PC-3 (cell line): Measurements from ENCODE around the gene TNNC2. TPM values are rescaled to one million over a fixed set of nuclear protein-coding genes. Genes with fewer than 3 reads are reported as not detected.

Source experiments
- ATAC-seq: fragments of 200-7000 bp; cut with Tn5 transposase; 2 replicates; pipeline ENCODE4 v1.9.1; 2020; ENCODE audit warnings: mild to moderate bottlenecking, moderate library complexity
- BruUV-seq: library from RNA; stranded (reverse); fragments of 400-500 nt; replicated peaks from 2 replicates; lab custom pipeline; 2021; lab: Mats Ljungman, UMichigan
- CTCF ChIA-PET: fragments of 300-600 bp; sonication (Branson Sonifier 250); formaldehyde crosslinking; loops from one replicate; lab custom pipeline; 2022; ENCODE audit warnings: antibody characterized with exemption; lab: Charles Lee
- POLR2A ChIA-PET: fragments of 300-600 bp; sonication (Branson Sonifier 250); formaldehyde crosslinking; loops from one replicate; lab custom pipeline; 2022; ENCODE audit warnings: antibody characterized with exemption; ENCODE audit not compliant: unreplicated experiment; lab: Charles Lee
- DNase-seq: peaks from one replicate; pipeline ENCODE4 v3.0.0-alpha.2; 2015
- H2AFZ ChIP-seq: fragments of 300-600 bp; sonication (generic); 2 replicates; pipeline ENCODE4 v1.6.0; 2016; ENCODE audit warnings: antibody characterized with exemption, low read length
- H3F3A ChIP-seq: fragments of 300-600 bp; sonication (generic); one replicate; pipeline ENCODE4 v1.6.0; 2017; ENCODE audit warnings: antibody characterized with exemption, low read length, control low read depth, mild to moderate bottlenecking; ENCODE audit not compliant: unreplicated experiment
- H3K27ac ChIP-seq: fragments of 300-600 bp; sonication (generic); 2 replicates; pipeline ENCODE4 v1.5.1; 2016; ENCODE audit warnings: mild to moderate bottlenecking, low read length
- H3K27me3 ChIP-seq: fragments of 300-600 bp; sonication (generic); 2 replicates; pipeline ENCODE4 v1.6.1; 2016; ENCODE audit warnings: low read length, mixed read lengths
- H3K36me3 ChIP-seq: fragments of 300-600 bp; sonication (generic); 2 replicates; pipeline ENCODE4 v1.6.1; 2016; ENCODE audit warnings: low read depth, mixed run types, low read length, mixed read lengths
- H3K4me1 ChIP-seq: fragments of 300-600 bp; sonication (generic); 2 replicates; pipeline ENCODE4 v1.5.1; 2016; ENCODE audit warnings: low read length; ENCODE audit not compliant: insufficient read depth
- H3K4me2 ChIP-seq: fragments of 300-600 bp; sonication (generic); 2 replicates; pipeline ENCODE4 v1.6.0; 2016; ENCODE audit warnings: low read length
- H3K4me3 ChIP-seq: fragments of 300-600 bp; sonication (generic); 2 replicates; pipeline ENCODE4 v1.5.1; 2016; ENCODE audit warnings: mild to moderate bottlenecking, low read length, mixed read lengths
- H3K79me2 ChIP-seq: fragments of 300-600 bp; sonication (generic); 2 replicates; pipeline ENCODE4 v1.6.1; 2017; ENCODE audit warnings: low read length, mixed read lengths
- H3K9ac ChIP-seq: fragments of 300-600 bp; sonication (generic); 2 replicates; pipeline ENCODE4 v1.6.0; 2016; ENCODE audit warnings: mild to moderate bottlenecking, low read length
- H3K9me2 ChIP-seq: fragments of 300-600 bp; sonication (generic); replicated peaks from 2 replicates; pipeline ENCODE4 v1.6.1; 2016; ENCODE audit warnings: mixed run types, low read length, mixed read lengths
- H3K9me3 ChIP-seq: fragments of 300-600 bp; sonication (generic); 2 replicates; pipeline ENCODE4 v1.6.1; 2016; ENCODE audit warnings: low read length, mixed read lengths
- H4K20me1 ChIP-seq: fragments of 300-600 bp; sonication (generic); 2 replicates; pipeline ENCODE4 v1.6.1; 2016; ENCODE audit warnings: low read length, mixed read lengths
- EZH2 ChIP-seq: fragments of 300-600 bp; sonication (generic); IDR thresholded peaks from one replicate; pipeline ENCODE4 v1.6.1; 2017; ENCODE audit warnings: antibody characterized with exemption, mild to moderate bottlenecking, low read length; ENCODE audit not compliant: unreplicated experiment
- EZH2phosphoT487 ChIP-seq: fragments of 300-600 bp; sonication (generic); IDR thresholded peaks from 2 replicates; pipeline ENCODE4 v1.6.1; 2018; ENCODE audit warnings: mild to moderate bottlenecking, antibody characterized with exemption, low read length, borderline replicate concordance
- intact Hi-C: fragments of 100-400 bp; cut with micrococcal nuclease; formaldehyde crosslinking; loops from 2 replicates; pipeline ENCODE4 v1.9.0; 2023
- total RNA-seq: library from RNA; depleted of rRNA; stranded (reverse); fragments of >200 nt; gene quantifications from 2 replicates; pipeline ENCODE4 v1.2.3, GENCODE V29; 2014
- TF ChIP-seq, protein P1 (sequence below): fragments of 300-600 bp; sonication (generic); conservative IDR thresholded peaks from 2 replicates; pipeline ENCODE4 v1.5.1; 2017; ENCODE audit warnings: antibody characterized with exemption, low read depth, mild to moderate bottlenecking, low read length

Gene TNNC2
- total RNA-seq, 1 experiment from 2014 or later = not detected

DNA sequence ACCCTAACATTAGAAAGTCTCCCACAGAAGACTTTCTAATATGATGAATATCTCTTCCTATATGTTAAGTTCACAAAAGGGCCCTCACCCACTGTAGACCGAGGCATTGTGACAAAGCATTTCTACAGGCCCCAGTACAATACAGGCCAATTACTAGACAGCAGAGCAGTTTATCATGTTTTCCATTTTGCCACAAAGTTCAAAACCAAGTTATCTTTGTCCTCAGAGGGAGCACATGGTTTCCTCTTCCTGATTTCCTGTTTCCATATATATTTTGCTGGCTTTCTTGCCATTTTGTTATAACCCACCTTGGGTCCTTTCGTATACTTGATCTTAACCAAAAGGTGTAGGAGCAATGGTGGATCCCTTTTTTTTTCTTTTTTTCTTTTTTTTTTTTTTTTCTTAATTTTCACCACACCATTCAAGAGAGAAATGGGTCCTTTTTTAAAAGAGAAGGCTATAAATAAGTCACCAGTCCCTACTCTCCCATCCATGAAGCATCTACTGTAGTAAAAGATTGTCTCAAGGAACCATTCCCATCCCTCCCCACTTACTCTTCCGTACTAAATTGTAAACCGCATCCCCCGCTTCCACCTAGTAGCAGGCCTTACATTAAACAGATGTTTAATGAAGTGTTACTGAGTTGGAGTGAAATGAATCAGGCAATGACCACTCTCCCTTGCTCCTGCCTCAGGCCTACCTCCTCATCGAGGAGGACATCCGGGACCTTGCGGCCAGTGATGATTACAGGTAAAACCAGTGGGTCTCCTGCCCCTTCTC lies 16.7 kb downstream of the TNNC2 start:
- TF ChIP-seq, protein P1, sequence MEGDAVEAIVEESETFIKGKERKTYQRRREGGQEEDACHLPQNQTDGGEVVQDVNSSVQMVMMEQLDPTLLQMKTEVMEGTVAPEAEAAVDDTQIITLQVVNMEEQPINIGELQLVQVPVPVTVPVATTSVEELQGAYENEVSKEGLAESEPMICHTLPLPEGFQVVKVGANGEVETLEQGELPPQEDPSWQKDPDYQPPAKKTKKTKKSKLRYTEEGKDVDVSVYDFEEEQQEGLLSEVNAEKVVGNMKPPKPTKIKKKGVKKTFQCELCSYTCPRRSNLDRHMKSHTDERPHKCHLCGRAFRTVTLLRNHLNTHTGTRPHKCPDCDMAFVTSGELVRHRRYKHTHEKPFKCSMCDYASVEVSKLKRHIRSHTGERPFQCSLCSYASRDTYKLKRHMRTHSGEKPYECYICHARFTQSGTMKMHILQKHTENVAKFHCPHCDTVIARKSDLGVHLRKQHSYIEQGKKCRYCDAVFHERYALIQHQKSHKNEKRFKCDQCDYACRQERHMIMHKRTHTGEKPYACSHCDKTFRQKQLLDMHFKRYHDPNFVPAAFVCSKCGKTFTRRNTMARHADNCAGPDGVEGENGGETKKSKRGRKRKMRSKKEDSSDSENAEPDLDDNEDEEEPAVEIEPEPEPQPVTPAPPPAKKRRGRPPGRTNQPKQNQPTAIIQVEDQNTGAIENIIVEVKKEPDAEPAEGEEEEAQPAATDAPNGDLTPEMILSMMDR = no peak
- peaks cover 67% of the 10 kb centered on the region for H3K36me3 ChIP-seq
- peaks cover 4% of the 10 kb centered on the region for H3F3A ChIP-seq
- H3K9me2 ChIP-seq = no peaks in the 10 kb centered on the region
- no peak overlapping the region for H3K4me2 ChIP-seq
- H3K27me3 ChIP-seq = no peaks in the 10 kb centered on the region
- no peak overlapping the region for H3K4me3 ChIP-seq
- peaks cover 21% of the 10 kb centered on the region for H3K4me1 ChIP-seq
- H3K9ac ChIP-seq = no peak overlapping the region
- intact Hi-C loops = loop anchor here (5.0 to 10.0 kb wide), 2 partner anchors 82 to 124 kb away; partner anchors contain the start of genes CTSA, NEURL2 and PCIF1
- no peak overlapping the region for H2AFZ ChIP-seq
- no peaks in the 10 kb centered on the region for H3K9me3 ChIP-seq
- no peak for DNase-seq
- ChIA-PET POLR2A (interaction anchor here (0.6 kb wide), 1 partner anchor 23 kb away, joined by 5 read pairs; no protein-coding TSS in a partner anchor), CTCF (no interaction called here)
- H4K20me1 ChIP-seq = no peaks in the 10 kb centered on the region
- H3K27ac ChIP-seq = no peak overlapping the region
- H3K79me2 ChIP-seq = peaks cover 28% of the 10 kb centered on the region
- BruUV-seq = no TSS peak
- ATAC-seq = no peak

DNA sequence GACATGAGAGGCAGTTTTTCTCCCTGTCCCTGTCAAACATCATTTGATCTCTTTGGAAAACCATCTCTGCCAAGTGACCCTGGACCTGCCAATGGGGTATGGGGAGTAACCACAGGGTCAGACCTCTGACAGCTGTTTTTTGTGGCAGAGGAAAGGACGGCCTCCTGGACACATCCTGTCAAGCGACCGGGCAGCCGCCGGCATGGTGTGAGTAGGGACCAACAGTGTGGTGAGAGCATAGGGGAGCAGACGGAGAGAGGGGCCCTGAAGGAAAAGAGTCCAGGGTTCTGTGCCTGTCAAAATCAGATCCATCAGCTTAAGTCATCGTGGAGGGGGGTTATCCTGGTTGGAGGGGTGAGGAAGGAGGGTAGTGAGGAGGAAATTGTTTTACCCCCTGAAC lies 25.3 kb downstream of the TNNC2 start:
- no peak overlapping the region for H3K9ac ChIP-seq
- no peaks in the 10 kb centered on the region for H3K4me1 ChIP-seq
- TF ChIP-seq, protein P1 = no peak
- TF ChIP-seq EZH2phosphoT487 = no peak
- TF ChIP-seq EZH2 = no peak
- no peaks in the 10 kb centered on the region for H3K9me2 ChIP-seq
- no peaks in the 10 kb centered on the region for H4K20me1 ChIP-seq
- no TSS peak for BruUV-seq
- no peaks in the 10 kb centered on the region for H3K79me2 ChIP-seq
- no peak overlapping the region for H2AFZ ChIP-seq
- DNase-seq (no peak), ATAC-seq (no peak)
- intact Hi-C loops = no loop called here
- no peak overlapping the region for H3K4me3 ChIP-seq
- no peak overlapping the region for H3K4me2 ChIP-seq
- CTCF ChIA-PET = no interaction called here
- POLR2A ChIA-PET = no interaction called here
- no peaks in the 10 kb centered on the region for H3F3A ChIP-seq
- H3K36me3 ChIP-seq = peaks cover 51% of the 10 kb centered on the region
- H3K27me3 ChIP-seq = no peaks in the 10 kb centered on the region
- no peak overlapping the region for H3K27ac ChIP-seq
- H3K9me3 ChIP-seq = no peaks in the 10 kb centered on the region
